Activated CD8-positive, alpha-beta memory T cell treated with anti-CD3 and anti-CD28 coated beads, Interleukin-2, amount 10 ng/mL, durations not matched to agents 7 days and 5 days (primary cell): ENCODE measurements around the gene ARHGEF5. TPM values are rescaled to one million over a fixed set of nuclear protein-coding genes. Genes with fewer than 3 reads are reported as not detected.
"Not testable (repeated sequence)": the region's sequence is repeated elsewhere in the genome, so short reads cannot be mapped to it uniquely, and the experiment has no call there.

ENCODE experiments used
- ATAC-seq: fragments of 150-1000 bp; cut with Tn5 transposase; one replicate; pipeline ENCODE4 v1.10.0; 2021; ENCODE audit warnings: moderate library complexity
- CTCF ChIA-PET: fragments of 350-600 bp; sonication (Branson Sonifier 250); formaldehyde crosslinking; loops from one replicate; lab custom pipeline; 2021; ENCODE audit warnings: antibody characterized with exemption; lab: Charles Lee
- DNase-seq: peaks from one replicate; pipeline ENCODE4 v3.0.0-alpha.2; 2020
- H3K27ac Mint-ChIP-seq: one replicate; pipeline ENCODE4 v1.8.0; 2021; ENCODE audit warnings: mild to moderate bottlenecking, mixed read lengths
- H3K27me3 Mint-ChIP-seq: one replicate; pipeline ENCODE4 v1.8.0; 2021; ENCODE audit warnings: mixed read lengths
- H3K36me3 Mint-ChIP-seq: one replicate; pipeline ENCODE4 v1.8.0; 2021; ENCODE audit warnings: mild to moderate bottlenecking, mixed read lengths
- H3K4me1 Mint-ChIP-seq: one replicate; pipeline ENCODE4 v1.8.0; 2021; ENCODE audit warnings: mixed read lengths
- H3K4me3 Mint-ChIP-seq: one replicate; pipeline ENCODE4 v1.8.0; 2021; ENCODE audit warnings: mild to moderate bottlenecking, moderate library complexity, mixed read lengths
- H3K9me3 Mint-ChIP-seq: one replicate; pipeline ENCODE4 v1.8.0; 2022; ENCODE audit warnings: low read depth, mixed read lengths
- total RNA-seq, 2 experiments: library from RNA; stranded (reverse); gene quantifications; one replicate each; pipeline ENCODE4 v1.2.3, GENCODE V29; 2021

Gene ARHGEF5
- total RNA-seq, 2 experiments from 2014 or later = 5.6 to 7.4 TPM

DNA sequence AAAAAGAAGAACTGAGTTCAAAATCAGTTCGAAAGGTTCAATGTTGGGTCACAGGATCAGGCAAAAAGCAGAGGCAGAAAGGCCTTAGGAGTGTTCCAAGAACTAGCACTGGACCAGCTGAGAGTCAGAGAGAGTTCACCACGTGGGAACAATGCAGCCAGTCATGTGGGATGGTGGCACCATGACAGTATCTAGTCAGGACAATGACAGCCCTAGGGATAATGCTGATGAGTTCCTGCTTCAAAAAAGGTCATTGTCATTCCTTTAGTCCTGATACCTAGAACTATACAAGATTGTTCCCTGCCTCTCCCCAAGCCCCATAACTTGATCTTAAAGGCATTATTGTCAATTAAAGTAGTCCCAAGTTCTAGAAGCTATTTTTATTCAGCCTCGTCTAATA, 3.5 kb upstream of the ARHGEF5 start:
- H3K4me1 Mint-ChIP-seq, H3K36me3 Mint-ChIP-seq, H3K9me3 Mint-ChIP-seq, CTCF ChIA-PET, ATAC-seq, H3K27ac Mint-ChIP-seq, H3K27me3 Mint-ChIP-seq, H3K4me3 Mint-ChIP-seq, DNase-seq: not testable (repeated sequence)

- H3K27me3 Mint-ChIP-seq, H3K27ac Mint-ChIP-seq, H3K9me3 Mint-ChIP-seq, H3K4me1 Mint-ChIP-seq, CTCF ChIA-PET, ATAC-seq, H3K4me3 Mint-ChIP-seq, H3K36me3 Mint-ChIP-seq, DNase-seq: not testable (repeated sequence)
These were observed 983 bp downstream of the ARHGEF5 start for GRCh38 chr7:144356185-144356584.

DNA sequence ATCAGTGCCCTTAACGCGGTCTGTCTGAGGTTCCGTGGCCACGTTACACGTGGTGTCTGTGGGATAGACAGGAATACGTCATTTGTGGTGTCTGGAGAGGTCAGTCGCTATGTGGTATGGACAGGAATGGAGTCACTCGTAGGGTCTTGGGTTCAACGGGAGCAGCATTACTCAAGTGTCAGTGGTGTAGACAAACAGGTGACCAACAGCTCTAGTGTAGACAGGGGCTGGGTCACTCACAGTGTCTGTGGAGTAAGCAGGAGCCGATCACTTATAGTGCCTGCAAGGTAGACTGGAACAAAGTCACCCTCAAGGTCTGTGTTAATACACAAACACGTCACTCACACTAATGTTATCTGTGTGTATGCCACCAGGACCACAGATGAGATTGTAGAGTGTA, 1.7 kb downstream of the ARHGEF5 start:
- H3K9me3 Mint-ChIP-seq, H3K4me1 Mint-ChIP-seq, H3K36me3 Mint-ChIP-seq, H3K4me3 Mint-ChIP-seq, DNase-seq, H3K27me3 Mint-ChIP-seq, H3K27ac Mint-ChIP-seq, CTCF ChIA-PET, ATAC-seq: not testable (repeated sequence)

DNA sequence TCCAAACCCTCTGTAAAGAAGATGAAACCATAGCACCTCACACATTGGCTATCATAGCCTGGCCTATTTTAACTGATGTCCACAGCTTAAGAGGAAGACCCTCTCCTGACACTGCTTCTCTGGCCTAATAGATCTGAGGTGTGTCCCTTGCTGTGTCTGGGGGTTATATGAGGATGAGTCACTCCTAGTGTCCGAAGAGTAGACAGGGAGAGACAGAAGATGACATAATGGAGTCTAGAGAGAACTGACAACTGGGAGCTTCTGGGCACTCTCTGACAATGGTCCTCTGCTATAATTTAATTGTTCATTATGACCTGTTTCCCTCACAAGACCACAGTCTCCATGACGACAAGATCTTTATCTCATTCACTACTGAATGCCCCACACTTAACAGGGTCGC, 6.9 kb downstream of the ARHGEF5 start:
- H3K4me1 Mint-ChIP-seq, DNase-seq, H3K27me3 Mint-ChIP-seq, H3K4me3 Mint-ChIP-seq, H3K36me3 Mint-ChIP-seq, CTCF ChIA-PET, H3K9me3 Mint-ChIP-seq, H3K27ac Mint-ChIP-seq: not testable (repeated sequence)
- ATAC-seq = peak; percentile 35

GRCh38 chr7:144365523-144365922, 10.3 kb downstream of the ARHGEF5 start:
- H3K36me3 Mint-ChIP-seq, H3K9me3 Mint-ChIP-seq, H3K27me3 Mint-ChIP-seq, H3K4me1 Mint-ChIP-seq, H3K27ac Mint-ChIP-seq, H3K4me3 Mint-ChIP-seq, DNase-seq, CTCF ChIA-PET, ATAC-seq: not testable (repeated sequence)

DNA sequence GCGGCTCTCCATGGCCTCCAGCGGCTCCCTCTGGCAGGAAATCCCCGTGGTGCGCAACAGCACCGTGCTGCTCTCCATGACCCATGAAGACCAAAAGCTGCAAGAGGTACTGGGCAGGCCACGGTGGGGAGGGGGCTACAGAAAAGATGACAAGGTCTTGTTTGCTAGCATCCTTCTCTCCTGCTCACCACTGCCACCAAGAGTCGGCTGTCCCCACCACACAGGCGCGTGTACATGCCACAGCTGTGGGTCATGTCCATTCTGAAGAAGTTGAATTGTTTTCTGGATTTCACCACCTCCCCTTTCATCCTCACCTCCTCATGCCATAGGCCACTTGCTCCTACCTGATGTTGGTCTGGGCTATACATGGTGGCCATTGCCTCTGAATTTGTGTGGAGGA, 12.0 kb downstream of the ARHGEF5 start:
- CTCF ChIA-PET, H3K27me3 Mint-ChIP-seq, H3K4me1 Mint-ChIP-seq, ATAC-seq, H3K4me3 Mint-ChIP-seq, H3K27ac Mint-ChIP-seq, DNase-seq, H3K9me3 Mint-ChIP-seq, H3K36me3 Mint-ChIP-seq: not testable (repeated sequence)

DNA sequence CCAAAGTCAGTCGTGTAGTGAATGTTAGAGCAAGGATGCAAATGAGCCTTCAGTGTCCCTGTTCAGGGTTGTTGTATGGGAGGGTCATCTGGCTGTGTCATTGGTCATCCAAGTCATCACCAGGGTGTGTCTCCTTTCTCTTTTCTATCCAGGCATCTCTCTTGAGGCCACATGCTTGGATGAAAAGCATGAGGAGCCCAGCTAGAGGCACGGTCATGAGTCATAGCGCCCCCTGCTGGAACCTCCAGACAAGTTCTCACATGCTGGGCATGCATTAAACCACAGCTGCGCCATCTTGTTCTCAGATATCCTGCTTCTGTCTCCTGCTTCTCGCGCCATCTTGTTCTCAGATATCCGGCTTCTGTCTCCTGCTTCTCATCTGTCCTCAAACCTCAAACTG, 14.0 kb downstream of the ARHGEF5 start:
- H3K4me1 Mint-ChIP-seq, ATAC-seq, CTCF ChIA-PET, H3K27ac Mint-ChIP-seq, DNase-seq, H3K36me3 Mint-ChIP-seq, H3K9me3 Mint-ChIP-seq, H3K27me3 Mint-ChIP-seq, H3K4me3 Mint-ChIP-seq: not testable (repeated sequence)

- Mint-ChIP-seq H3K4me1 (no peaks in the 10 kb centered on the region), H3K27ac (no peak overlapping the region), H3K27me3 (no peaks in the 10 kb centered on the region), H3K36me3 (peaks cover 4% of the 10 kb centered on the region), H3K4me3 (no peak overlapping the region), H3K9me3 (no peaks in the 10 kb centered on the region)
- ATAC-seq (no peak), DNase-seq (peak; percentile 31)
- CTCF ChIA-PET = no interaction called here
These were observed 23.4 kb downstream of the ARHGEF5 start for GRCh38 chr7:144378651-144379050.

- ATAC-seq (no peak), DNase-seq (no peak)
- Mint-ChIP-seq H3K9me3 (no peaks in the 10 kb centered on the region), H3K4me3 (no peak overlapping the region), H3K4me1 (peaks cover 8% of the 10 kb centered on the region), H3K36me3 (peaks cover 4% of the 10 kb centered on the region), H3K27ac (no peak overlapping the region), H3K27me3 (no peaks in the 10 kb centered on the region)
- CTCF ChIA-PET = no interaction called here
These were observed 24.7 kb downstream of the ARHGEF5 start for GRCh38 chr7:144379776-144380384.

GRCh38 chr7:144384071-144384470, 28.9 kb downstream of the ARHGEF5 start:
- Mint-ChIP-seq H3K36me3 (no peaks in the 10 kb centered on the region), H3K4me3 (no peak overlapping the region), H3K27me3 (no peaks in the 10 kb centered on the region), H3K4me1 (peaks cover 8% of the 10 kb centered on the region), H3K9me3 (no peaks in the 10 kb centered on the region), H3K27ac (no peak overlapping the region)
- ATAC-seq (no peak), DNase-seq (no peak)
- CTCF ChIA-PET = interaction anchor here (0.7 kb wide), 1 partner anchor 12 kb away, joined by 3 read pairs; no protein-coding TSS in a partner anchor

- Mint-ChIP-seq H3K36me3 (no peaks in the 10 kb centered on the region), H3K4me1 (peaks cover 8% of the 10 kb centered on the region), H3K9me3 (no peaks in the 10 kb centered on the region), H3K4me3 (no peak overlapping the region), H3K27me3 (no peaks in the 10 kb centered on the region), H3K27ac (no peak overlapping the region)
- no peak for DNase-seq
- ATAC-seq = no peak
- CTCF ChIA-PET = interaction anchor here (0.7 to 1.3 kb wide), 2 partner anchors 10 to 12 kb away, joined by 3 to 4 read pairs; no protein-coding TSS in a partner anchor
These were observed 29.5 kb downstream of the ARHGEF5 start for GRCh38 chr7:144384555-144385245.

DNA sequence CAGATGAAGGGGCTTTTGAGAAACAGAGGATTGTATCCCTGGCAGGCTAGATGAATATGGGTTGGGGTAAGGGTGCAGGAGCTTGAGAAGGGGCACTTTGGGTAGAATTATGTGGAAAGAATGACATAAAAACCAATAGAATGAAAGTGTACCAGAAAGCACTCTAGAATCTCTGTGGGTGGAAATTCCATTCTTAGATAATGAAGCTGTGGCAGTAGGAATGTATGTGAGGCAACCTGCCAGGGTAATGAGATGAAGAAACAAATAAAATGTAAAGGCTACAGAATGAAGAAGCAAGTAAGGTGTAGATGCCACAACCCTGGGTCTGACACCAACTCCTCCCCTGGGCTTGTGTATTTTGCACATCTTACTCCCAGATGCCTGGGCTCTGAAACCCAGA, 31.5 kb downstream of the ARHGEF5 start:
- peaks cover 10% of the 10 kb centered on the region for H3K4me1 Mint-ChIP-seq
- CTCF ChIA-PET = no interaction called here
- no peak overlapping the region for H3K27ac Mint-ChIP-seq
- ATAC-seq (no peak), DNase-seq (peak; percentile 2)
- H3K27me3 Mint-ChIP-seq = no peaks in the 10 kb centered on the region
- H3K9me3 Mint-ChIP-seq = no peaks in the 10 kb centered on the region
- no peak overlapping the region for H3K4me3 Mint-ChIP-seq
- no peaks in the 10 kb centered on the region for H3K36me3 Mint-ChIP-seq

DNA sequence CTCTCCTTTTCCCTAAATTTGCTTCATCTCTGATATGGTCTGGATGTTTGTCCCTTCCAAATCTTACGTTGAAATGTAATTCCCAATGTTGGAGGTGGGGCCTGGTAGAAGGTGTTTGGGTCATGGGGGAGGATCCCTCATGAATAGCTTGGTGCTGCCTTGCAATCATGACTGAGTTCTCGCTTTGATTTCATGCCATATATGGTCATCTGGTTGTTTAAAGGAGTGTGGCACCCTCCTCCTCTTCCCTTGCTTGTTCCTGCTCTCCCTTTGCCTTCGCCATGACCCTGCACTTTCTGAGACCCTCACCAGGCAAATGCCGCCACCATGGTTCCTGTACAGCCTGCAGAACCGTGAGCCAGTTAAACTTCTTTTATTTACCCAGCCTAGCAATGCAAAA, 33.7 kb downstream of the ARHGEF5 start:
- CTCF ChIA-PET = no interaction called here

GRCh38 chr7:144390481-144390880, 35.3 kb downstream of the ARHGEF5 start:
- CTCF ChIA-PET = interaction anchor here (2.5 kb wide), 1 partner anchor 213 kb away, joined by 8 read pairs; no protein-coding TSS in a partner anchor
- Mint-ChIP-seq H3K36me3 (no peaks in the 10 kb centered on the region), H3K9me3 (no peaks in the 10 kb centered on the region), H3K27me3 (peaks cover 3% of the 10 kb centered on the region), H3K4me3 (no peak overlapping the region), H3K27ac (no peak overlapping the region), H3K4me1 (peaks cover 4% of the 10 kb centered on the region)
- DNase-seq = no peak
- no peak for ATAC-seq

More for the DNA sequence above, 33.7 kb downstream of the ARHGEF5 start:
- peaks cover 12% of the 10 kb centered on the region for H3K4me1 Mint-ChIP-seq
- no peak overlapping the region for H3K4me3 Mint-ChIP-seq
- no peaks in the 10 kb centered on the region for H3K36me3 Mint-ChIP-seq
- peaks cover 2% of the 10 kb centered on the region for H3K27me3 Mint-ChIP-seq
- H3K27ac Mint-ChIP-seq = no peak overlapping the region
- ATAC-seq = no peak
- DNase-seq = no peak
- H3K9me3 Mint-ChIP-seq = no peaks in the 10 kb centered on the region
